ENCODE data around the gene ADGRG7. TPM values are rescaled to one million over a fixed set of nuclear protein-coding genes. Genes with fewer than 3 reads are reported as not detected.

The ADGRG7 gene
- total and polyA plus RNA-seq, 8 donors = 0.12 TPM; not detected in 7

- DNase-seq (no peak), ATAC-seq (no peak), FAIRE-seq (no peak)
- H3K27me3 ChIP-seq = no peaks in the 10 kb centered on the region
- H3K4me1 ChIP-seq = no peaks in the 10 kb centered on the region
- intact Hi-C loops (cut with DNase I) = no loop called here
- H3K4me3 ChIP-seq = no peak overlapping the region
- H3K36me3 ChIP-seq = no peaks in the 10 kb centered on the region
- no peaks in the 10 kb centered on the region for H3K9me3 ChIP-seq
- no peak for TF ChIP-seq CTCF (IDR thresholded peaks at IDR 0.05)
- 71 to 84% methylated on average over 4 to 5 of the region's 5 CpGs for WGBS, 2 donors
- no peak overlapping the region for H3K27ac ChIP-seq
These were observed 88.4 kb downstream of the ADGRG7 start for GRCh38 chr3:100697723-100698285.

- no peak overlapping the region for H3K27ac ChIP-seq
- no peaks in the 10 kb centered on the region for H3K27me3 ChIP-seq
- no peaks in the 10 kb centered on the region for H3K4me1 ChIP-seq
- intact Hi-C loops (cut with DNase I) = no loop called here
- ATAC-seq (no peak), DNase-seq (no peak), FAIRE-seq (no peak)
- H3K4me3 ChIP-seq = no peak overlapping the region
- TF ChIP-seq CTCF (IDR thresholded peaks at IDR 0.05) = no peak
- 35 to 36% methylated on average over 3 of the region's 3 CpGs for WGBS, 2 donors
- no peaks in the 10 kb centered on the region for H3K36me3 ChIP-seq
- H3K9me3 ChIP-seq = no peaks in the 10 kb centered on the region
These were observed 89.3 kb downstream of the ADGRG7 start for GRCh38 chr3:100698736-100699135.

- DNase-seq (no peak), FAIRE-seq (no peak), ATAC-seq (no peak)
- no peak for TF ChIP-seq CTCF (IDR thresholded peaks at IDR 0.05)
- no peaks in the 10 kb centered on the region for H3K27me3 ChIP-seq
- no peaks in the 10 kb centered on the region for H3K36me3 ChIP-seq
- H3K4me3 ChIP-seq = no peak overlapping the region
- H3K27ac ChIP-seq = no peak overlapping the region
- WGBS, 2 donors = 77 to 89% methylated on average over 5 of the region's 5 CpGs
- no peaks in the 10 kb centered on the region for H3K4me1 ChIP-seq
- intact Hi-C loops (cut with DNase I) = no loop called here
- H3K9me3 ChIP-seq = no peaks in the 10 kb centered on the region
These were observed 91.3 kb downstream of the ADGRG7 start for GRCh38 chr3:100700708-100701107.

GRCh38 chr3:100702082-100702979, 92.9 kb downstream of the ADGRG7 start:
- Histone ChIP-seq H3K4me1 (no peaks in the 10 kb centered on the region), H3K27me3 (no peaks in the 10 kb centered on the region), H3K27ac (no peak overlapping the region), H3K4me3 (no peak overlapping the region), H3K9me3 (no peaks in the 10 kb centered on the region), H3K36me3 (no peaks in the 10 kb centered on the region)
- intact Hi-C loops (cut with DNase I) = no loop called here
- ATAC-seq (no peak), DNase-seq (no peak), FAIRE-seq (no peak)
- 58 to 62% methylated on average over 4 of the region's 4 CpGs for WGBS, 2 donors
- no peak for TF ChIP-seq CTCF (IDR thresholded peaks at IDR 0.05)

- Histone ChIP-seq H3K4me3 (no peak overlapping the region), H3K4me1 (no peaks in the 10 kb centered on the region), H3K27me3 (no peaks in the 10 kb centered on the region), H3K27ac (no peak overlapping the region), H3K9me3 (no peaks in the 10 kb centered on the region), H3K36me3 (no peaks in the 10 kb centered on the region)
- ATAC-seq (no peak), FAIRE-seq (no peak), DNase-seq (no peak)
- WGBS, 2 donors = 61 to 62% methylated on average over 5 of the region's 5 CpGs
- intact Hi-C loops (cut with DNase I) = no loop called here
- no peak for TF ChIP-seq CTCF (IDR thresholded peaks at IDR 0.05)
These were observed 93.6 kb downstream of the ADGRG7 start for GRCh38 chr3:100702980-100703345.

Data from pancreas (tissue), 10 donors.